ENCODE measurements around the gene FMNL2.

Gene FMNL2

GRCh38 chr2:152428800-152429582, 94.0 kb downstream of the FMNL2 start:
- DNase-seq = no peak

GRCh38 chr2:152430876-152431275, 95.9 kb downstream of the FMNL2 start:
- no peak for DNase-seq

GRCh38 chr2:152431370-152432098, 96.6 kb downstream of the FMNL2 start:
- no peak for DNase-seq

- DNase-seq = peak; percentile 54
Measured at GRCh38 chr2:152432206-152432653, 97.3 kb downstream of the FMNL2 start.

GRCh38 chr2:152432765-152433164, 97.8 kb downstream of the FMNL2 start:
- DNase-seq = no peak

GRCh38 chr2:152433289-152433688, 98.3 kb downstream of the FMNL2 start:
- no peak for DNase-seq

GRCh38 chr2:152433791-152434190, 98.8 kb downstream of the FMNL2 start:
- DNase-seq = no peak

- no peak for DNase-seq
Measured at GRCh38 chr2:152434395-152435182, 99.6 kb downstream of the FMNL2 start.

GRCh38 chr2:152436148-152436547, 101.2 kb downstream of the FMNL2 start:
- DNase-seq = no peak

- no peak for DNase-seq
Measured at GRCh38 chr2:152437276-152438108, 102.5 kb downstream of the FMNL2 start.

GRCh38 chr2:152440049-152440448, 105.1 kb downstream of the FMNL2 start:
- DNase-seq = no peak

- no peak for DNase-seq
Measured at GRCh38 chr2:152440460-152440859, 105.5 kb downstream of the FMNL2 start.

- no peak for DNase-seq
Measured at GRCh38 chr2:152441961-152442360, 107.0 kb downstream of the FMNL2 start.

- peak; percentile 40 for DNase-seq
Measured at GRCh38 chr2:152443771-152444170, 108.8 kb downstream of the FMNL2 start.

GRCh38 chr2:152444448-152444847, 109.5 kb downstream of the FMNL2 start:
- DNase-seq = no peak

- DNase-seq = no peak
Measured at GRCh38 chr2:152445375-152445774, 110.4 kb downstream of the FMNL2 start.

- DNase-seq = no peak
Measured at GRCh38 chr2:152445791-152446201, 110.8 kb downstream of the FMNL2 start.

- DNase-seq = no peak
Measured at GRCh38 chr2:152446213-152446612, 111.2 kb downstream of the FMNL2 start.

GRCh38 chr2:152447897-152448296, 112.9 kb downstream of the FMNL2 start:
- DNase-seq = no peak

GRCh38 chr2:152448606-152449005, 113.6 kb downstream of the FMNL2 start:
- no peak for DNase-seq

GRCh38 chr2:152449578-152449977, 114.6 kb downstream of the FMNL2 start:
- no peak for DNase-seq

- DNase-seq = no peak
Measured at GRCh38 chr2:152450176-152450575, 115.2 kb downstream of the FMNL2 start.

All from femur (tissue), 1 donor.